ENCODE results near the gene STK32C.

STK32C gene

DNA sequence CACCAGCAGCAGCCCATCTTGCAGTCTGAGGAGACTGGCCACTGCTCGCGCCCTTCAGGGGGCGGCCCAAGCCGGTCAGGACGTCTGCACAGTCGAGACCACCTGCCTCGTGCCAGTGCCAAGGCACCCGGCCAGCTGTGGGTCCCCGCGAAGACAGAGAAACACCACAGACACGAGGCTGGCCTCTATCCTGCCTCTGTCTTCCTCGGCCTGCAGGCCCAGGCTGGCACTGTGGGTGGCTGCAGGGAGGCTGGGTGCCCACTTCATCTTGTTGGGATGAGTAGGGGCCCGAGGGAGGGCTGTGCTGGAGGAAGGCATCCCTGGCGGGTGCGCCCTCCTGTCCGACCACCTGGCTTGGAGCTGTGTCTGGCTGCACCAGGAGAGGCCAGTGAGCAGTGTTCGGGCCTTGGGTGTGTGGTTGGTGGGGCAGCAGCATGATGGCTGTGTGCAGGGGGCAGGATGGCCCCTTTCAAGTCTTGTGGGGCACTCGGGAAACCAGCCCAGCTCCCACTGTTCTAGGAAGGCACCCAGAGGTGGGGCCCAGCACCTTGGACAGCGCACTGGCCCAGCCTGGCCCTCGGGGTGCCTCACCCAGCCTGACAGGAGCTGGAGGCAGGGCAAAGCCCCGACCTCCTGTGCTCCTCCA lies 113.7 kb downstream of the STK32C start:
- DNase-seq (ENCODE audit: extremely low spot score, insufficient read length, low read depth) (peak; percentile 23), FAIRE-seq (no peak)

DNA sequence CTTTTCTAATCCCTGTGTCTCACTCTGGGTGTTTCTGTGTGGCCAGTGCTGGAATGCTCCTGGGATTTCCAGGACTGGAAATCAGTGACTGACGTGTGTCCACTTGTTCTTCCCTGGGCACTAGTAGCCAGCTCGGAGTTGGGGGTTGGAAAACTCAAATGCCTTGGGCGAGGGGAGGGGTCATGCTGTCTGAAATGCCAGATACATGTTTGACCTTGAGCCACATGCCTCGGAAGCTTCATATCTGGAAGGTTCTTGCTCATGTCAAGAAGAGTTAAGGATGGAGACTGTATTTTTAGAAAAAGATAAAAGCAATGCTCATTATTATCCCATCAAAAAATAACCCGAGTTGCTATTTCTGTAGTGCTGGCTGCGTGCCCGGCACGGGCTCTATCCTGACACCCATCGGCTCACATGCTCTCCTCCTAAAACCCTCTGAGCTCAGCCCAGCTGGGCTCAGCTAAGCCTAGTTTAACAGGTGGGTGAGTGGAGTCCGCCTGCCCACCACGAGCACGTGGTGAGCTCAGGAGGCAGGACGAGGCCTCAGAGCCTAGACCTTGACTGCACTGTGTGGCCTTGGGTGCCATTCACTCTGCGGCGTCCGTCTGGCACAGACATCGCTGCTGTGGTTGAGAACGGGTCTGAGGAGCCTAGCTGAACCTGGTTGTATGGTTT lies 114.6 kb downstream of the STK32C start:
- no peak for FAIRE-seq
- DNase-seq (ENCODE audit: extremely low spot score, insufficient read length, low read depth): no peak

DNA sequence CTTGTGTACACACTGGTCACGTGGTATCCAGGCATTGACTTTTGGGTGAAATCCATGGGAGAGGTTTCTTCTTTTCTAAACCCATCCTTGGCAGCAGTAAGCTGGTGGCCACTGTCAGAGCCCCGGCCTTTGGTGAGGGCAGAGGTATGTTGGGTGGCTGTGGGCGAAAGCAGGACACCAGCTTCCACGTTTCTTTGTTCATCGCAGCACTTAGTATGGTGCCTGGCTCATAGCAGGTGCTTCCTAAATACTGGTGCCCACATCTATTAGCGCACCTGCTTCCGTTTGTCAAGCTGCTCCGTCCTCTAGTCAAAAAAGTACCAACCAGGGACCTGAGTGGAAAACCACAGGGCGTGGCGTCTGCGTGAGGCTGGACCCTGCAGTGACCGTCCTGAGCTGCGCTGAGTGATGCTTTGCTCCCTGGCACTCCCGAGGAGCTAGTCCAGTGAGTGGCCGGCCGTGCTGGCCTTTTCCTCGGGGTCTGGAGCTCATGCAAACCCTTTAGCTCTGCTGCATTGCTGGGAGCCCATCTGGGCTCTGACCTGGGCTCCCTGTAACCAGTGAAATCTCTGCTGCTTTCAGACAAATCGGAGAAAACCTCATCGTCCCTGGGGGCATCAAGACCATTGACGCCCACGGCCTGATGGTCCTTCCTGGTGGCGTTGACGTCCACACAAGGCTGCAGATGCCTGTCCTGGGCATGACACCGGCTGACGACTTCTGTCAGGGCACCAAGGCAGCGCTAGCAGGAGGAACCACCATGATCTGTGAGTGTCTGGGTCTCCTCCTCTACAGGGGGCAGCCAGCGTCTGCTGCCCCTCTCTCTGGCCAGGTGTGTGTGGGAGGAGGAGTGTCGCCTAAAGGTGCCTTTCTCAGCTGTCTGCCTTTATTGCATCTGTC lies 115.4 kb downstream of the STK32C start:
- DNase-seq (ENCODE audit: extremely low spot score, insufficient read length, low read depth): no peak
- FAIRE-seq: no peak

DNA sequence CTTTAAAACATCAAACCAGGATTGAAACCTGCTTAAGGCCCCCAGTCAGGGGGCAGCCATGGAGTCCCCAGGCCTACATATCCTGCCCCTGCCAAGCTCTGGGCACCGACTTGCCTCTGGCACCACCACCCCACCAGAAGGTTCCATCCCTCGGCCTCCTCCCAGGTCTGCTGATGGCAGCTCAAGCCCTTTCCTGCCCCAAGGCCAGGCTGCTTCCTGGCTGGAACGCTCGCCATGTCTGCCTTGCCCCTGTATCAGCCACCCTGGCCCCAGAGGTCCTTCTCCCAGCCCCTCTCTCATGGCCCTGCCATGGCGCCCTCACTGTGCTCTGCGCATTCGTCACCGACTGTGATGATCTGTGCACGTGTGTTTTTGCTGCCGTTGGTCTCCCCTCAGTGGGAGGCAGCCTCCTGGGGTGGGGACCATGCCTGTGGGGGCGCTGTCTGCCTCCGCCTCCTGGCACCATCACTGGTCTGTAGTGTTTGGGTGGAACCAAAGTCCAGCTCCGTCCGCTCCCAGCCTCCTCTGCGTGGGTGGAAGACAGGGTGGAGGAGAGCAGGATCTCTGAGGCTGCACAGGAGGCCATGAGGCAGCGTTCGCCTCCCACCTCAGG lies 117.8 kb downstream of the STK32C start:
- FAIRE-seq (no peak), DNase-seq (ENCODE audit: extremely low spot score, insufficient read length, low read depth) (no peak)

DNA sequence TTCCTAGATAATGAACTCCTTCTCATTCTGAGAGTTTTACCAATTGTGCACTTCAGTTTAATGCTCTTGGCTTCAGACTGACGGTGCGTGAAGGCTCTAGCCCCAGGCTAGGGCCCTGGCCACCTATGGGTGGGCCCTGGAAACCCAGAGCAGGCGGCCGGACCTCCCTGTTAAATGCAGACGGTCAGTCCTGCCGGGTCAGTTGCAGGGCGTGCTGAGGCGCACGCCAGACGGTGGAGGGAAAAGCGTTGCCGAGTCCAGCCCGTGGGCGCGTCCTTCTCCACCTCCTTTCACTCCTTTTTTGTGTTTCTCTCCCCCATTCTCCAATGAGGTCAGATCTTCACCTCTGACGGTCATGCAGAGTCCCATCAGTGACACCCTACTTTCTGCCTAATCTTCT lies 118.7 kb downstream of the STK32C start:
- DNase-seq (ENCODE audit: extremely low spot score, insufficient read length, low read depth) (no peak), FAIRE-seq (no peak)

DNA sequence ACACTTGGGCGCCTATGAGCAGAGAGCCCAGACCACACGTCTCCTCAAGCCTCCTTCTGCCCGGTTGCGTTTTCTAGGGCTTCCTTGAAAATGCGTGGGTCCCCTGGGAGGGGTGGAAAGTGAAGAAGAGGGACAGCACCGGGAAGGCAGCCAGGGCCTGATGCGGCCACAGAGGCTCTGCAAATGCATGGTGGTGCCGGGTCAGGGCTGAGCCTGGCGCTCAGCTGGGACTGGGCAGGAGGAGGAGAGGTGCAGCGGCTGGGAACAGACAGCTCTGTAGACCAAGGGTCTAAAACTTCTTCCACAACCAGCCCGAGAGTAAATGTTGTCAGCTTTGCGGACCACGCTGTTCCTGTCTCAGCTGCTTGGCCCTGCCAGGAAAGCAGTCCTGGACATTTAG lies 119.4 kb downstream of the STK32C start:
- FAIRE-seq (no peak), DNase-seq (ENCODE audit: extremely low spot score, insufficient read length, low read depth) (no peak)

DNA sequence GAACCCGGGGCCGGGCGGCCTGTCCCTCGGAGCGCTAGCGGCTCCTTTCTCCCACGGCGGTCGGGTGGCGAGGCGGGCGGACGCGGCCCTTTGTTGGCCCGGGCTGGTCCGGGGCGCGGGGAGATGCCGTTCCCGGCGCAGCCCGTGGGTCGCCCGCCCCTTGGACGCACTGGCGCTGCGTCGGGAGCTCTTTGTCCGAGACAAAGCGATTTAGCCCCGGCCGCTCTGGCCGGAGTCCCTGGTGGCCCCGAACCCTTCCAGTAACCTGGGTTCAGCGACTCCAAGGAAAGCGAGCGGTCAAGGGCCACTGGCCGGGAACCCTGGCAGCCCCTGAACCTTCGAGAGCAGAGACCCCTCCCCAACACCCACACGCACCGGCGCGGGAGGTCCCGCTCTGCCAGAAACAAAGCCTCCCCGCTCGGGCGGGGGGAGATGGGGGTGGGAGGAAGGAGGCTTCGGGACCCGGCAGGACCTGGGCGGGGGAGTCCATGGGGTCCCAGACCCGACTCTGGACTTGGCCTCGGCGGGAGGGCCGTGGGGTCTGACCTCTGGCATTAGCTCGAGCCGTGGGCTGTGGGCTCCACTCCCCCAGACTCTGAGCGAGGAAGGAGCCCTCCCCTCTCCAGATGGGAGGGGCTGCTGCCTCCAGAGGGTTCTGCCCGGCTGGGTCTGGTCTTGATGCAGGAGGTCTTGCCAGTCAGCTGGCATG lies 120.2 kb downstream of the STK32C start:
- DNase-seq (ENCODE audit: extremely low spot score, insufficient read length, low read depth) (no peak), FAIRE-seq (no peak)

DNA sequence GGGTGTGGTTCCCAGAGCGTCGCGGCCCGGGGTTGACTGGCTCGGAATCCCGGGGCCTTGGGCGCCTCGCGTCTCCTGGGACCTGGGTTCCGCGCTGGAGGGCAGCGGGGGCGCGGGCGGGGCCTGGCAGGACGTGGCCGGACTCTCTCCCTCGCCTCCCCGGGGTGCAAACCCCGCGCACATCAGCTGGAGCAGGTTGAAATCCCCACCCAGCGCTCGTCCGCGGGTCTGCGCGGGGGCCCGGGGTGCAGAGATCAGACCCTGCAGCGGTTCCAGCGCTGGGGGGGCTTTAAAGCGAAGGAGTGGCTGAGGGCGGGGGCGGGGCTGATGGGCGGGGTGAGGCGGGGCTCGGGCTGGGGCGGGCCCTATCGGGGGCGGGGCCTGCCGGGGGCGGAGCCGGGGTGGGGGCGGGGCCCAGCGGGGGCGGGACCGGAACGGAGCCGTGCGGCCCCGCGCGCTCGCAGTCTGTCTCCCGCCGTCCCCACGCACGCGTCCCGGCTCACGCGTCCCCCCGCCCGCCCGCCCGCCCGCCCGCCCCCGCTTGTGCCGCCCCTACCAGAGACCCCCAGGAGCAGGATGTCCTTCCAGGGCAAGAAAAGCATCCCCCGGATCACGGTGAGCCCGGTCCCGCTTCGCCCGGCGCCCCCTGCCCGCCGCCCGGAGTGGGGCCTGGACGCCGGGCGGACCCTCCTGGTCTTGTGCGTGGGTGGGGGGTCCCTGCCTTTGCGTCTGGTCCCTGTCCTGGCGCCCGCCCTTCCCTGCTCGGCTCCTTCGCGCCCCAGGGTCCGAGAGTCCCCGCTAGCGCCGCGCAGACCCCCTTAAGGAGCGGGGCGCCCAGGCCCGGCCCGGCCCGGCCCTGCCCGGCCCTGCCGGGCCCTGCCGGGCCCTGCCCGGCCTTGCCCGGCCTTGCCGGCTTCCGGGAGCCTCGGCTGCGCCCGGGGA lies 121.0 kb downstream of the STK32C start, which contains the start of gene DPYSL4:
TSS of gene DPYSL4 (plus strand) at position 461 of the 942 bp plus-strand sequence. CDS start at position 577, 116 bp downstream.
- no peak for FAIRE-seq

DNA sequence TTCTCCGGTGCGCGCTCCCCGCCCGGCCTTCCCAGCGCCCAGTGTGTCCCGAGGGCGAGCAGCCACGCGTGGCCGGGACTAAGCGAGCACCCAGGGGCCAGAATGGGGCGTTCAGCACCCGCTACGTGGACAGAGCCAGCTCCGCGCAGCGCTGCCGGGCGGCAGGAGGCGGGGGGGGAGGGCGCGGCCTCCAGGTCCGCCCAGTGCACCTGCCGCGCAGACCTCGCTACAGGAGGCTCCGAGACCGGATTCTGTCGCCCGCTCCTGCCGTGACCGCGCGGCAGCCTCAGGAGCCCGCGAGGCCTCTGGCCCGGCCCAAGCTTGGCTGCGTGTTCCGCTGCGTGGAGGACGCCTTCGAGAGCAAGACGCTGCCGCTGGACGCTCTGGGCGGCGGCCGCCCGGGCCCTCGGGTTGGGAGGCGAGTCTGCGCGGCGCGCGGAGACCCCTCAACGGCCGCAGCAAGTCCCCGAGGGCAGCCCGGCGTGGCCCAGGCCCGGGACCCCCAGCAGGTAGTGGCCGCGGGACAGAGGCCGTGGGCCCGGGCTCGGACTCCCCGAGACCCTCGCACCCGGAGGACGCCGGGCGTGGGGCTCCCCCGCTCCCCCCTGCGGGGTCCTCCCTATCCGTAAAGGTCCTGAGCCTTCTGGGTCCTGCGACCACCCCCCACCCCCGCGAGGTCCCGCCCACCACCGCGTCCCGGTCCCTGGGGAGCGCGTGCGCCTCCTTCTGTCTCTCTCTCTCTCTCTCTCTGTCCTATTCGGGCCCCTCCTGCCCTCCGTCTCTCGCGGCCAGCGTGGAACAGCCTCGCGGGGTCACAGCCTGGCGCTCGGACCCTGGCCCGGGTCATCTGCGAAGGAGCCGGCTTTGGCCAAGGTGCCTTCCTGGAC lies 121.9 kb downstream of the STK32C start:
- no peak for FAIRE-seq
- DNase-seq (ENCODE audit: extremely low spot score, insufficient read length, low read depth): no peak

More for the DNA sequence above, 121.0 kb downstream of the STK32C start, which contains the start of gene DPYSL4:
- peak; percentile 28 for DNase-seq (ENCODE audit: extremely low spot score, insufficient read length, low read depth)

DNA sequence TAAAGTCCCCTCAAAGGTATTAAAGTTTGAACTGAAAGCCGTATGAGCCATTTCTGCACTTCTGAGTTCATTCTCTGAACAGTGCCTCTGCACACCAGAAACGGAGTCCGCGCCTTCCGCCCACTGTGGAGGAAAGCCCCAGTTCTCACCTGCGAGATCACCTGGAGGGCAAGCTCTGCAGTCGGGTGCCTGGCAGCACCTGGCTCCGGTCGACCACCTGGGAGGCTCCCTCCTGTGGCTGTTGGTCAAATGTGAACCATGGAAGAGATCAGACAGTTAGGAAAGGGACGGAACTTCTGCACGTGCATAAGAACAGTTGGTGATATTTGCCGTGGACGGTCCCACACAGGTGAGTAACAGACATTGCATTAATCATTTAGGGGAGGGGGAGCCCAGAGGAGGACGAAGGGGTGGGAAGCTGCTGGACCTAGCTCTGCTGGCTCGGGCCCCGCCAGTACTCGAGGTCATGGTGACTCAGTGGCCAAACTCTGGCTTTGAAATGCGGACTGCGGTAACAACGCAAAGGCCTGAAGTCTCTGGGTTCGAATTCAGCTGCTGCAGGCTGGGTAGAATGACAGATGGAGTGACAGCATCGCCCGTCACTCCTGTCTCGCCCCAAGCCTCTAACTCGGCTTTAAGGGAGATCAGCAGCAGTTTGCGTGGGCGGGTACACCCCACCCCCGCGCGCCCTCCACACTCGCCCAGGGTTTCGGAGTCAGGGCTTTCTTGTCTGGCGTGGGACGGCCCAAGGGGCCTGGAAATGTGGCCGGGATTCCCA lies 122.7 kb downstream of the STK32C start:
- no peak for DNase-seq (ENCODE audit: extremely low spot score, insufficient read length, low read depth)

DNA sequence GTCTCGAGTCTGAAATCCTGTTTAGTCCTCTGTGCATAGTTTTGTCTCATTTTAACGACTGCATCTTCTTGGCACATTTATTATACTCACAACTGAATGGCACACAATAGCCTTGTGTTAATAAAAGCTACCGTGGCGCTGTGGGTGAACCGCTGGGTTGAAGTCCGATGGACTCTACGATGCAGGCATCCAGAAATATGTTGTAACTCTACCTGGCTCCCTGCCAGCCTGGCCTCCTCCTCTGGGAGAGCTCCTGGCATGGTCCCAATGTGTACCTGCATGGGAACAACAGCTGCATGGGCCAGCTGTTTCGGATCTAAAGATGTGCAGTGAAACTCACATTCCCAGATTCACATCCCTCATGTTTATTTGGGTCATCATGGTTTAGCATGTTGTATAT lies 124.7 kb downstream of the STK32C start:
- DNase-seq (ENCODE audit: extremely low spot score, insufficient read length, low read depth) (no peak), FAIRE-seq (no peak)

More for the DNA sequence above, 122.7 kb downstream of the STK32C start:
- FAIRE-seq: no peak

DNA sequence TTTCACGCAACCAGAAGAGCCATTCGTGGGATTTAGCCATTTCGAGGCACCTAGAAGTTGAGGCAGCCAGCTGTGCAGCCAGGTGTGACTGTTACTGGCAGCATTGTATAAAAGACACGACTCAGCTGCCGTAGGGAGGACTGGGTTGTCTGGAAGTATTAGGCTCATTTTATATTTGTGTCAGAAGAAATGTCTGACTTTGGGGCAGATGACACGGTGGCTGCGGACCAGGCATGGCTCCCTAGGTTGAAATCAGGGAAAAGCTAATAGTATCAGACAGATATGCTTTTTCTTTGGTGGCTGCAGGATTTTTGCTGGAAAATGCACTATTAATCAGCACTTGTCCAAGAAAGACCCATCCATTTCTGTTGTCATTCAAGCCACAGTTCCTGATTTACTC lies 125.2 kb downstream of the STK32C start:
- FAIRE-seq (no peak), DNase-seq (ENCODE audit: extremely low spot score, insufficient read length, low read depth) (no peak)

DNA sequence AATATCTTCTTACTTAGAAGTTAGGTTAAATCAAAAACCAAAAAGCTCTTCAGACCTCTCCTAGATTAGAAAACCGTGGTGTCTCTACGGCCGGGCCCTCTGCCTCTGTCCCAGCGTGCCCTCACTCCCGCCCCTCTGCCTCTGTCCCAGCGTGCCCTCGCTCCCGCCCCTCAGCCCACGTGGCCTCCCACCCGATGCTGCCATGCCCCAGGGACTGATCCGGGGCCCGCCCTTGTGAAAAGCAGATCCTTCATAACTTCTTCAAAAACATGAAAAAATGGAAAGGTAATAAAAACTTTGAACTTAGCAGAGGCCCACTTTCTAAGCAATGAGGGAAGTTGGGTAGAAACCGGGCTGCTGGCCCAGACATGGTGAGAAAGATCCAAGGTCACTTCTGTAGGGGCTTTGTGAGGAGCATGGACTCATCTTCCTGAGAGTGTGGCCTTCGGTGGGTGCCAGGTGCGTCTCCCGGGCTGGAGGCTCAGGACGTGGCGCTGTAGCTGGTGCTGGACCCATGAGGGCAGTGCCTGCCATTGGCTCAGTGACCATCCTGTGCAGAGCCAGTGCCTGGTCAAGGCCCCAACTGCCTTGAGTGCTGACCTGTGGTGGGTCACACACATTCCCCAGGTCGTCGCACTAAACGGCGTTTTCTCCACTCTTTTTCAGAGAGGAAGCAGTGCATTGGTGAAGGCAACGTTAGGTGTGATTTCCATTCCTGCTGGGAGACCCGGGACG lies 125.9 kb downstream of the STK32C start:
- DNase-seq (ENCODE audit: extremely low spot score, insufficient read length, low read depth): no peak
- no peak for FAIRE-seq

DNA sequence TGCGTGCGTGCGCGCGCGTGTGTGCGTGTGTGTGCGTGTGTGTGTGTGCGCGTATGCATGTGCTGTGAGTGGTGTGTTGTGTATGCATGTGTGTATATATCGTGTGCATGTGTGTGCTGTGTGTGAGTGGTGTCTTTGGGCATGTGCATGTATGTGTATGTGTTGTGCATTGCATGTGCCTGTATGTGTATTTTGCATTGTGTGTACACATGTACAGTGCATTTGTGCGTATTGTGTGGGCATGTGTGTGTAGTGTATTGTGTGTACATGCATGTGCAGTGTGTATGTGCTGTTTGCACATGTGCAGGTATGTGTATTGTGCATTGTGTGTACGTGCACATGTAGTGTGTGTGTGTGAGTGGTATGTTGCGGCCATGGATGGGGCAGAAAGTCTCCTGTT lies 127.0 kb downstream of the STK32C start:
- no peak for FAIRE-seq
- DNase-seq (ENCODE audit: extremely low spot score, insufficient read length, low read depth): no peak

DNA sequence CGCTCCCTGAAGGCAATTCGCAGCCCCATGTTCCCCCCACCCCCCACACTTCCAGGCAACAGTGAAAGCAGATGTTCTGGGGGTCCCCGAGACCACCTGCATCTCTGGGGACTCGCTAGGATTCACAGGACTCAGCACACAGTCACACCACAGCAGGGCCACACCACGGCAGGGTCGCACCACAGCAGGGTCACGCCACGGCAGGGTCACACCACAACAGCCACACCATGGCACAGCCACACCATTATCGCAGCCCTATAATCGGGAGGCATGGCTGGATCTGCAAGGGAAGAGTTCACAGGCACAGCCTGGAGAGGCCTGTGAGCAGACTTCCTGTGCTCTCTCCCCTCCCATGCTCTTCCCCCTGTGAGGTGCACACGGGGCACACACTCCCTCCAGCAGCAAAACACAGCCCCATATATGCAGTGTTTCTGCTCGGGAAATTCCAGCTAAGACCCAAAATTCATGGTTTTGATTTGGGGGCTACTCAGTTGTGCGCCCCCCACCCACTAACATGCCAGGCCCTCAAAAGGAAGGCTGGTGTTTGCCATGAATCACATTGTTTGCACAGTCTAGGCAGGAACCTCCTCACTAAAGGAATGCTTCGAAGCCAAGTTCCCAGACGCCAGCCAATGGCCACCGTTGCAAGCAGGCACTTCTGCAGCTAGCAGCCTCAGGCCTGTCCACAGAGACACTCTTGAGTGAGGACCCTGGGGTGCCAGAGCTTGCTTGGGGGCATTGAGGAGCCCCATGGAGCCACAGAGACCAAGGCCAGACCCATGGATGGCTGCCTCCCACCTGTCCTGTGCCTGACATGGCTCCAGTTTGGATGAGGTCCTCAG lies 128.0 kb downstream of the STK32C start:
- no peak for FAIRE-seq
- DNase-seq (ENCODE audit: extremely low spot score, insufficient read length, low read depth): no peak

Measured in GM18507 (cell line).